ENCODE results near the gene TAF8. TPM values are rescaled to one million over a fixed set of nuclear protein-coding genes. Genes with fewer than 3 reads are reported as not detected.
A peak's percentile ranks its signal among the peaks of the same experiment; 100 is the strongest.

Gene TAF8
- total RNA-seq, 2 donors from 2014 or later, result 21.9 to 35.8 TPM

DNA sequence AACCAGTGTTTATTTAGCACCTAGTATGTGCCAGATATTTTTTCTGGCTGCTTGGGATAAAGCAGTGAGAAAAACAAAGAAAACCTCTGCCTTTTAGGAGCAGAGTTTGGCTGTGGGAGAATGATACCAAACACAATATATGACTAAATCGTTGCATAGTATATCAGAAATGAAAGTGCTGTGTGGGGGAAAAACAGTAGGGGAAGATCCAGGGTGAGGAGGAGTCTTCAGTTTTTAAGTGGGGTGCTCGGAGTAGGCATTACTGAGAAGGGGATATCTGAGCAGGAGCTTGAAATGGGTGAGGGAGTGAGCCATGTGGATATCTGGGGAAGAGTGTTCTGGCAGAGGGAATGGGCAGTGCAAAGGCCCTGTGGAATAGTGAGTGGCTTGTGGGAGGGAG is 23.0 kb downstream of the TAF8 start:
- H3K36me3 ChIP-seq, result peaks cover 66% of the 10 kb centered on the region
- H3K4me3 ChIP-seq, result no peak overlapping the region
- peak overlapping the region in 1 of 2 donors; percentile 27 for H3K27ac ChIP-seq
- no peaks in the 10 kb centered on the region for H3K9me3 ChIP-seq
- no peak for DNase-seq (ENCODE audit: low spot score)
- no peaks in the 10 kb centered on the region for H3K27me3 ChIP-seq
- peaks cover 0 to 20% of the 10 kb centered on the region in 2 donors for H3K4me1 ChIP-seq
- TF ChIP-seq, protein P1, sequence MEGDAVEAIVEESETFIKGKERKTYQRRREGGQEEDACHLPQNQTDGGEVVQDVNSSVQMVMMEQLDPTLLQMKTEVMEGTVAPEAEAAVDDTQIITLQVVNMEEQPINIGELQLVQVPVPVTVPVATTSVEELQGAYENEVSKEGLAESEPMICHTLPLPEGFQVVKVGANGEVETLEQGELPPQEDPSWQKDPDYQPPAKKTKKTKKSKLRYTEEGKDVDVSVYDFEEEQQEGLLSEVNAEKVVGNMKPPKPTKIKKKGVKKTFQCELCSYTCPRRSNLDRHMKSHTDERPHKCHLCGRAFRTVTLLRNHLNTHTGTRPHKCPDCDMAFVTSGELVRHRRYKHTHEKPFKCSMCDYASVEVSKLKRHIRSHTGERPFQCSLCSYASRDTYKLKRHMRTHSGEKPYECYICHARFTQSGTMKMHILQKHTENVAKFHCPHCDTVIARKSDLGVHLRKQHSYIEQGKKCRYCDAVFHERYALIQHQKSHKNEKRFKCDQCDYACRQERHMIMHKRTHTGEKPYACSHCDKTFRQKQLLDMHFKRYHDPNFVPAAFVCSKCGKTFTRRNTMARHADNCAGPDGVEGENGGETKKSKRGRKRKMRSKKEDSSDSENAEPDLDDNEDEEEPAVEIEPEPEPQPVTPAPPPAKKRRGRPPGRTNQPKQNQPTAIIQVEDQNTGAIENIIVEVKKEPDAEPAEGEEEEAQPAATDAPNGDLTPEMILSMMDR (IDR thresholded peaks at IDR 0.05), result no peak

DNA sequence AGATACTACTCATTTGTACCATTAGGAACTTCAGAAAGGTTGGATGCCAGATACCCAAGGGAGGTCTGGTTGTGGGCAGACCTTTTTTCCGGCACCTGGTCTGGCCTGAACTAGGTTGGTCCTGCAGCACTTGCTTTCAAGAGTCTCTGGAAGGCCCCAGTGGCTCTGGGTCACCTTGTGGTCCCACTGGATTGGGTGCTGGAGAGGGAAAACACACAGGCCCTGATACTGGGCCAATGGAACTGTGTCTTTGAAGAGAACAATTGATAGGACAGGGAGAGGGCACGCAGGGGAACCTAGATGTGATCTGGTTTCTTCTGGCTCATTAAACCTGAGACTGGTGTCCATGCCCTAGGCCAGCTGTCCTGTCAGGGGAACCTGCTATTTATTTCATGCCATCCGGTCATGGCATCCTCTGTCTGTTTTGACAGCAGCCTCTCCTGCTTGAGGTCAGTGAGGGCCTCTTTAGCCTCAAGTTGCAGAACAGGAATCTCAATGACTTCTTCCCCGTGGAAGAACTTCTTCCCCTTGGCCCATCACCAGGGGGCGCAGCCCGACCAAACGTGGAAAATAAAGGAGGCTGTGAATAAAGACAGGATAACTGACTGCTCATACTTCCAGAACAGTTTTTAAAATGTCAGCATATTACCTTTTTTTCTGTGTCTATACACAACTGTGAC is 25.0 kb downstream of the TAF8 start:
- peaks cover 49% of the 10 kb centered on the region for H3K36me3 ChIP-seq
- peaks cover 0 to 13% of the 10 kb centered on the region in 2 donors for H3K4me1 ChIP-seq
- H3K27ac ChIP-seq, result peak overlapping the region in 1 of 2 donors; percentile 36
- DNase-seq (ENCODE audit: low spot score), result peak; percentile 88
- H3K9me3 ChIP-seq, result no peaks in the 10 kb centered on the region
- H3K27me3 ChIP-seq, result no peaks in the 10 kb centered on the region
- TF ChIP-seq, protein P1 (IDR thresholded peaks at IDR 0.05), result peak; percentile 73 to 85
- H3K4me3 ChIP-seq, result no peak overlapping the region

DNA sequence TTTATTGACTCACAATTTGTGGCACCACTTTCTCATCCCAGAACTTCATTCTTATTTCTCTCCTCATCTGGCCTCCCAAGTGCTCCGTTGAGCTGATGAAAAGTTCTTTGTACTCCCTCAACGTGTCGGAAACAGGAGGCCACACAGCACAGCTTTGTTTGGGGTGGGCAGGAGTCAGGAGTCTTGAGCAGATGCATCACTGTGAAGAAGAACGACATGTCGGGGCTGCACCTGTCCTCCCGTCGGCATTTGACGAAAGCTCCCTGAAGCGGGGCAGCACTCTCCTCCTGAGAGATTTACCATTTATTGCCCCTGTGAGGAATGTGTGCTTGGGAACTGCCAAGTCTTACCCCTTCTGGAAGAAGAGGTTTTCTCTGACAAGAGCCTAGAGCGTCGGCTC is 28.1 kb downstream of the TAF8 start:
- Histone ChIP-seq H3K4me3 (no peak overlapping the region), H3K4me1 (peaks cover 0 to 13% of the 10 kb centered on the region in 2 donors), H3K27me3 (no peaks in the 10 kb centered on the region), H3K27ac (no peak overlapping the region), H3K36me3 (peaks cover 34% of the 10 kb centered on the region), H3K9me3 (no peaks in the 10 kb centered on the region)
- TF ChIP-seq, protein P1 (IDR thresholded peaks at IDR 0.05), result no peak
- DNase-seq (ENCODE audit: low spot score), result no peak

DNA sequence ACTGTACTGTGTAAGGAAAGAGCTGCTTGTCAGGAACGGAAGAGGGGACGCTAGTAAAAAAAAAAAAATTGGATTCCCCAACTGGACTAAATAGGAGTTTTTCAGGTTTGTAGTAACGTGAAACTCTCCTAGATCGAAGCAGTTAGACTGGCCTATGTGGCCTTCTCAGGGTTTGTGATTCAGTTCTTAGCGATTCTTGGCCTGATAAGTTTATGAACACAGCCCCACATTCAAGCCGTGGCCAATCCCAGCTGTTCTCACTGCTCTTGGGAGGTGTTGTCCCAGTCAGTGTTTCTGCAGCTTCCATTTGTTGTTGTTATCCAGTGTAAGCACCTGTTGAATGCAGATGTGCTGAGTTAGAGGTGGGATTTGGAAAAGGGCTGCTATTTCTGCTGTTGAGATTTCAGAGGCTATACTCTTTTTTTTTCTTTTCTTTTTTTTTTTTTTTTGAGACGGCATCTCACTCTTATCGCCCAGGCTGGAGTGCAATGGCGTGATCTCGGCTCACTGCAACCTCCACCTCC is 29.7 kb downstream of the TAF8 start:
- H3K9me3 ChIP-seq, result no peaks in the 10 kb centered on the region
- no peak for DNase-seq (ENCODE audit: low spot score)
- H3K36me3 ChIP-seq, result peaks cover 31% of the 10 kb centered on the region
- no peaks in the 10 kb centered on the region for H3K27me3 ChIP-seq
- TF ChIP-seq, protein P1 (IDR thresholded peaks at IDR 0.05), result no peak
- H3K27ac ChIP-seq, result peak overlapping the region in 1 of 2 donors; percentile 51
- peaks cover 0 to 17% of the 10 kb centered on the region in 2 donors for H3K4me1 ChIP-seq
- no peak overlapping the region for H3K4me3 ChIP-seq

DNA sequence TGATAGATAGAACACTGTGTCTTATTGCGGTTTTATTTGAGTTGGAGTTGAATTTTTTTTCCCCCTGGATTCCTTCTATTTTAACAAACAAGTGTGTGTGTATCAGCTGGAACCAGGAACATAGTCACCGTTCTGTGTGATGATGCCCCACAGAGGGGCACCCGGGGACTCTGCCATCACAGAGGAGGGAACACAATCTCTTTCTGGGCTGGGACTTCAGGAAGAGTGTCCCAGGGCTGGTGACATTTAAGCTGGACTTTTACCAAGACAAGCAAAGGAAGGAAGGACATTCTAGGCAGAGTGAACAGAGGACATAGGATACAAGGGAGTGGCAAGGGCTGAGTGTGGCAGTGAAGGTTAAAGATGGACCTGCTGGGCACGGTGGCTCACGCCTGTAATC is 33.2 kb downstream of the TAF8 start:
- Histone ChIP-seq H3K4me1 (peaks cover 0 to 30% of the 10 kb centered on the region in 2 donors), H3K27me3 (no peaks in the 10 kb centered on the region), H3K27ac (peak overlapping the region; percentile 44 to 67), H3K9me3 (no peaks in the 10 kb centered on the region), H3K4me3 (no peak overlapping the region), H3K36me3 (peaks cover 12% of the 10 kb centered on the region)
- TF ChIP-seq, protein P1 (IDR thresholded peaks at IDR 0.05), result no peak
- DNase-seq (ENCODE audit: low spot score), result no peak

Measured in right atrium auricular region (tissue), 2 donors.